ENCODE results near the gene TTC7B.

- TF ChIP-seq ARID2 (CRISPR knock-in tag; IDR thresholded peaks at IDR 0.05; ENCODE audit: borderline replicate concordance) (no peak), MXD1 (CRISPR knock-in tag; IDR thresholded peaks at IDR 0.05) (no peak), ZGPAT (CRISPR knock-in tag; IDR thresholded peaks at IDR 0.05) (no peak), RFX5 (IDR thresholded peaks at IDR 0.05; ENCODE audit: low read depth, low read length) (no peak), ZNF768 (CRISPR knock-in tag; IDR thresholded peaks at IDR 0.05) (no peak)
Observed at GRCh38 chr14:90539496-90539775, 276.8 kb downstream of the TTC7B start.
